DND-41 (cell line): ENCODE results near the gene EIF4G3.
"Not testable (repeated sequence)": the region's sequence is repeated elsewhere in the genome, so short reads cannot be mapped to it uniquely, and the experiment has no call there.

Experiments used
- ATAC-seq: fragments of 200-7000 bp; cut with Tn5 transposase; 3 replicates; pipeline ENCODE4 v1.9.1; 2021; ENCODE audit warnings: low read depth; ENCODE audit not compliant: insufficient read depth
- DNase-seq: peaks from one replicate; pipeline ENCODE4 v3.0.0-alpha.2; 2020
- H2AFZ ChIP-seq: 2 replicates; pipeline ENCODE4 v1.6.0; 2012; ENCODE audit warnings: low read depth, low read length
- H3K27ac ChIP-seq: 2 replicates; pipeline ENCODE4 v1.5.1; 2012; ENCODE audit warnings: low read length, inconsistent platforms
- H3K27me3 ChIP-seq: fragments of 200-600 bp; sonication (generic); 2 replicates; pipeline ENCODE4 v1.6.0; 2012; ENCODE audit warnings: low read length, mild to moderate bottlenecking, inconsistent platforms; ENCODE audit not compliant: insufficient read depth, poor library complexity
- H3K36me3 ChIP-seq: 2 replicates; pipeline ENCODE4 v1.5.1; 2012; ENCODE audit warnings: low read length, inconsistent platforms; ENCODE audit not compliant: insufficient read depth
- H3K4me1 ChIP-seq: 2 replicates; pipeline ENCODE4 v1.5.1; 2012; ENCODE audit warnings: mild to moderate bottlenecking, low read length; ENCODE audit not compliant: insufficient read depth
- H3K4me2 ChIP-seq: 2 replicates; pipeline ENCODE4 v1.6.0; 2012; ENCODE audit warnings: mild to moderate bottlenecking, moderate library complexity, low read length, inconsistent platforms; ENCODE audit not compliant: insufficient read depth
- H3K4me3 ChIP-seq, 2 experiments: fragments of 200-600 bp in 1 of 2; shearing (Covaris generic) in 1 of 2; 2 replicates each; pipeline ENCODE4 v1.5.1; 2012 to 2016; ENCODE audit warnings: inconsistent platforms in 2 of 2, low read length in 2 of 2, mild to moderate bottlenecking in 2 of 2, low read depth in 1 of 2, moderate library complexity in 1 of 2
- H3K79me2 ChIP-seq: 2 replicates; pipeline ENCODE4 v1.6.0; 2012; ENCODE audit warnings: low read length, inconsistent platforms; ENCODE audit not compliant: insufficient read depth
- H3K9ac ChIP-seq: 2 replicates; pipeline ENCODE4 v1.6.0; 2012; ENCODE audit warnings: low read depth, mild to moderate bottlenecking, inconsistent platforms, low read length, moderate library complexity
- H3K9me3 ChIP-seq: 2 replicates; pipeline ENCODE4 v1.5.1; 2012; ENCODE audit warnings: low read length, moderate library complexity, mild to moderate bottlenecking, inconsistent platforms; ENCODE audit not compliant: insufficient read depth, severe bottlenecking
- H4K20me1 ChIP-seq: 2 replicates; pipeline ENCODE4 v1.6.0; 2012; ENCODE audit warnings: low read length; ENCODE audit not compliant: insufficient read depth
- CTCF ChIP-seq: IDR thresholded peaks from 2 replicates; pipeline ENCODE4 v1.5.1; 2012; ENCODE audit warnings: borderline replicate concordance, low read length, moderate library complexity, mild to moderate bottlenecking; ENCODE audit not compliant: poor library complexity, severe bottlenecking; ENCODE audit errors: extremely low read depth
- EZH2 ChIP-seq: IDR thresholded peaks from 3 replicates; pipeline ENCODE4 v1.6.1; 2012; ENCODE audit warnings: borderline replicate concordance, low read depth, mild to moderate bottlenecking, moderate library complexity, low read length, inconsistent platforms; ENCODE audit not compliant: severe bottlenecking

Gene EIF4G3

GRCh38 chr1:21139601-21140000 is 37.1 kb downstream of the EIF4G3 start:
- Histone ChIP-seq H3K4me2 (no peak overlapping the region), H3K4me1 (no peaks in the 10 kb centered on the region), H2AFZ (no peak overlapping the region), H4K20me1 (peaks cover 2% of the 10 kb centered on the region; the same call in 1 of the 2 replicates), H3K4me3 (no peak overlapping the region), H3K79me2 (peaks cover 28% of the 10 kb centered on the region), H3K9ac (no peak overlapping the region), H3K27ac (no peak overlapping the region), H3K9me3 (no peaks in the 10 kb centered on the region), H3K36me3 (peaks cover 29% of the 10 kb centered on the region), H3K27me3 (no peaks in the 10 kb centered on the region)
- no peak for ATAC-seq
- DNase-seq: no peak
- TF ChIP-seq CTCF (no peak), EZH2 (no peak)

- H3K27me3 ChIP-seq, H3K9me3 ChIP-seq, ATAC-seq, H3K4me2 ChIP-seq, H3K4me1 ChIP-seq, H2AFZ ChIP-seq, H3K27ac ChIP-seq, H3K4me3 ChIP-seq, H3K9ac ChIP-seq, DNase-seq, H4K20me1 ChIP-seq: not testable (repeated sequence)
- peaks cover 14% of the 10 kb centered on the region for H3K79me2 ChIP-seq
- peaks cover 22% of the 10 kb centered on the region for H3K36me3 ChIP-seq
Measured at GRCh38 chr1:21136344-21136743, 40.4 kb downstream of the EIF4G3 start.

GRCh38 chr1:21131200-21131599 is 45.5 kb downstream of the EIF4G3 start:
- no peak overlapping the region for H2AFZ ChIP-seq
- no peaks in the 10 kb centered on the region for H3K4me1 ChIP-seq
- H3K36me3 ChIP-seq: peaks cover 27% of the 10 kb centered on the region
- DNase-seq: no peak
- H4K20me1 ChIP-seq: no peaks in the 10 kb centered on the region
- 0 out of 2 replicates have a peak, but pooled peaks cover 2% of the 10 kb centered on the region for H3K79me2 ChIP-seq
- TF ChIP-seq CTCF (no peak), EZH2 (no peak)
- H3K27me3 ChIP-seq: no peaks in the 10 kb centered on the region
- no peak overlapping the region for H3K4me3 ChIP-seq
- no peak overlapping the region for H3K9ac ChIP-seq
- no peak overlapping the region for H3K27ac ChIP-seq
- H3K9me3 ChIP-seq: no peaks in the 10 kb centered on the region
- H3K4me2 ChIP-seq: no peak overlapping the region
- no peak for ATAC-seq

- no peaks in the 10 kb centered on the region for H3K9me3 ChIP-seq
- peaks cover 22% of the 10 kb centered on the region; the same call in 1 of the 2 replicates for H3K36me3 ChIP-seq
- TF ChIP-seq CTCF (no peak), EZH2 (no peak)
- no peak overlapping the region for H3K4me3 ChIP-seq
- H3K27me3 ChIP-seq: no peaks in the 10 kb centered on the region
- H3K27ac ChIP-seq: no peak overlapping the region
- H4K20me1 ChIP-seq: no peaks in the 10 kb centered on the region
- no peaks in the 10 kb centered on the region for H3K4me1 ChIP-seq
- H3K79me2 ChIP-seq: 0 out of 2 replicates have a peak, but pooled peaks cover 2% of the 10 kb centered on the region
- no peak overlapping the region for H3K9ac ChIP-seq
- DNase-seq: no peak
- no peak overlapping the region for H3K4me2 ChIP-seq
- no peak overlapping the region for H2AFZ ChIP-seq
- ATAC-seq: no peak
Measured at GRCh38 chr1:21129407-21129806, 47.3 kb downstream of the EIF4G3 start.
